GM12878 (cell line): ENCODE data around the gene RNASEH2A.

ENCODE experiments used
- NFYB ChIP-seq: IDR thresholded peaks from 2 replicates; pipeline ENCODE4 v1.6.1; 2011; ENCODE audit warnings: low read depth, mild to moderate bottlenecking, low read length, improper control_type of control experiment, moderate library complexity; ENCODE audit not compliant: insufficient read depth
- POLR2A ChIP-seq: IDR thresholded peaks from 2 replicates; pipeline ENCODE4 v1.6.1; 2011; ENCODE audit warnings: low read depth, mild to moderate bottlenecking, low read length
- POLR2AphosphoS2 ChIP-seq: IDR thresholded peaks from 2 replicates; pipeline ENCODE4 v1.6.1; 2011; ENCODE audit warnings: low read depth, mild to moderate bottlenecking, low read length, improper control_type of control experiment, moderate library complexity
- RAD21 ChIP-seq: IDR thresholded peaks from 2 replicates; pipeline ENCODE4 v1.6.1; 2011; ENCODE audit warnings: mild to moderate bottlenecking, low read depth, low read length, moderate library complexity; ENCODE audit not compliant: insufficient read depth
- TARDBP ChIP-seq: IDR thresholded peaks from 2 replicates; pipeline ENCODE4 v1.6.1; 2016; ENCODE audit warnings: borderline replicate concordance
- ZZZ3 ChIP-seq: IDR thresholded peaks from 2 replicates; pipeline ENCODE4 v1.6.1; 2011; ENCODE audit warnings: low read depth; ENCODE audit not compliant: control insufficient read depth, insufficient read length

GRCh38 chr19:12786141-12786870 is 20.1 kb upstream of the RNASEH2A start:
- TF ChIP-seq RAD21 (no peak), POLR2A (peak; percentile 32; the same call in 1 of the 2 replicates), TARDBP (no peak), POLR2AphosphoS2 (no peak), ZZZ3 (no peak), NFYB (no peak)
